GM19468 (cell line): Measurements from ENCODE around the gene GLRA3.

ENCODE experiments used
- ATAC-seq: cut with Tn5 transposase; IDR thresholded peaks from one replicate; pipeline ENCODE4 v1.9.1; 2021; ENCODE audit warnings: mild to moderate bottlenecking, moderate library complexity, moderate number of reproducible peaks; ENCODE audit not compliant: unreplicated experiment; ENCODE audit errors: extremely low read depth

The GLRA3 gene

GRCh38 chr4:174611792-174612191 is 217.3 kb downstream of the GLRA3 start:
- no peak for ATAC-seq

GRCh38 chr4:174607792-174608191 is 221.3 kb downstream of the GLRA3 start:
- no peak for ATAC-seq

- no peak for ATAC-seq
Observed at GRCh38 chr4:174604198-174604597, 224.8 kb downstream of the GLRA3 start.

- no peak for ATAC-seq
Observed at GRCh38 chr4:174600391-174600790, 228.7 kb downstream of the GLRA3 start.

- no peak for ATAC-seq
Observed at GRCh38 chr4:174598800-174599199, 230.2 kb downstream of the GLRA3 start.

- no peak for ATAC-seq
Observed at GRCh38 chr4:174596513-174596912, 232.5 kb downstream of the GLRA3 start.

GRCh38 chr4:174595141-174595929 is 233.7 kb downstream of the GLRA3 start:
- no peak for ATAC-seq

GRCh38 chr4:174593701-174594100 is 235.3 kb downstream of the GLRA3 start:
- no peak for ATAC-seq

- ATAC-seq: no peak
Observed at GRCh38 chr4:174592985-174593335, 236.1 kb downstream of the GLRA3 start.

GRCh38 chr4:174592256-174592984 is 236.6 kb downstream of the GLRA3 start:
- ATAC-seq: no peak

GRCh38 chr4:174591243-174592021 is 237.6 kb downstream of the GLRA3 start:
- ATAC-seq: peak; percentile 75

GRCh38 chr4:174590336-174590735 is 238.7 kb downstream of the GLRA3 start:
- no peak for ATAC-seq
